Osteocyte (in vitro differentiated cells): Measurements from ENCODE around the gene SGCD. TPM values are rescaled to one million over a fixed set of nuclear protein-coding genes. Genes with fewer than 3 reads are reported as not detected.

ENCODE experiments used
- DNase-seq: peaks from one replicate; pipeline ENCODE4 v3.0.0; 2021; ENCODE audit warnings: mixed read lengths; ENCODE audit not compliant: unreplicated experiment; ENCODE audit errors: extremely low spot score
- H3K27ac Mint-ChIP-seq: one replicate; pipeline ENCODE4 v1.8.0; 2021; ENCODE audit warnings: mild to moderate bottlenecking, mixed read lengths; ENCODE audit not compliant: unreplicated experiment
- H3K27me3 Mint-ChIP-seq: one replicate; pipeline ENCODE4 v1.8.0; 2021; ENCODE audit warnings: mixed read lengths; ENCODE audit not compliant: unreplicated experiment
- H3K36me3 Mint-ChIP-seq: one replicate; pipeline ENCODE4 v1.8.0; 2021; ENCODE audit warnings: mixed read lengths; ENCODE audit not compliant: unreplicated experiment
- H3K4me1 Mint-ChIP-seq: one replicate; pipeline ENCODE4 v1.8.0; 2021; ENCODE audit warnings: mixed read lengths; ENCODE audit not compliant: unreplicated experiment
- H3K4me3 Mint-ChIP-seq: one replicate; pipeline ENCODE4 v1.8.0; 2021; ENCODE audit warnings: mild to moderate bottlenecking, moderate library complexity, mixed read lengths; ENCODE audit not compliant: unreplicated experiment
- H3K9me3 Mint-ChIP-seq: one replicate; pipeline ENCODE4 v1.8.0; 2021; ENCODE audit warnings: mixed read lengths; ENCODE audit not compliant: unreplicated experiment
- total RNA-seq: library from RNA; stranded (reverse); gene quantifications from 2 replicates; pipeline ENCODE4 v1.2.1, GENCODE V29; 2021
- TF ChIP-seq, protein P1 (sequence below): fragments of 200-600 bp; sonication (generic); IDR thresholded peaks from 2 replicates; pipeline ENCODE4 v1.5.0; 2021; ENCODE audit warnings: antibody characterized with exemption, mild to moderate bottlenecking, moderate library complexity

Gene SGCD
- total RNA-seq, 1 donor from 2014 or later = 13.1 TPM

GRCh38 chr5:156339139-156339841 is 12.3 kb downstream of the SGCD start:
- TF ChIP-seq, protein P1, sequence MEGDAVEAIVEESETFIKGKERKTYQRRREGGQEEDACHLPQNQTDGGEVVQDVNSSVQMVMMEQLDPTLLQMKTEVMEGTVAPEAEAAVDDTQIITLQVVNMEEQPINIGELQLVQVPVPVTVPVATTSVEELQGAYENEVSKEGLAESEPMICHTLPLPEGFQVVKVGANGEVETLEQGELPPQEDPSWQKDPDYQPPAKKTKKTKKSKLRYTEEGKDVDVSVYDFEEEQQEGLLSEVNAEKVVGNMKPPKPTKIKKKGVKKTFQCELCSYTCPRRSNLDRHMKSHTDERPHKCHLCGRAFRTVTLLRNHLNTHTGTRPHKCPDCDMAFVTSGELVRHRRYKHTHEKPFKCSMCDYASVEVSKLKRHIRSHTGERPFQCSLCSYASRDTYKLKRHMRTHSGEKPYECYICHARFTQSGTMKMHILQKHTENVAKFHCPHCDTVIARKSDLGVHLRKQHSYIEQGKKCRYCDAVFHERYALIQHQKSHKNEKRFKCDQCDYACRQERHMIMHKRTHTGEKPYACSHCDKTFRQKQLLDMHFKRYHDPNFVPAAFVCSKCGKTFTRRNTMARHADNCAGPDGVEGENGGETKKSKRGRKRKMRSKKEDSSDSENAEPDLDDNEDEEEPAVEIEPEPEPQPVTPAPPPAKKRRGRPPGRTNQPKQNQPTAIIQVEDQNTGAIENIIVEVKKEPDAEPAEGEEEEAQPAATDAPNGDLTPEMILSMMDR = no peak
- DNase-seq = no peak
- Mint-ChIP-seq H3K4me3 (no peak overlapping the region), H3K36me3 (peaks cover 4% of the 10 kb centered on the region), H3K4me1 (peaks cover 2% of the 10 kb centered on the region), H3K27ac (no peak overlapping the region), H3K9me3 (no peaks in the 10 kb centered on the region), H3K27me3 (no peaks in the 10 kb centered on the region)

DNA sequence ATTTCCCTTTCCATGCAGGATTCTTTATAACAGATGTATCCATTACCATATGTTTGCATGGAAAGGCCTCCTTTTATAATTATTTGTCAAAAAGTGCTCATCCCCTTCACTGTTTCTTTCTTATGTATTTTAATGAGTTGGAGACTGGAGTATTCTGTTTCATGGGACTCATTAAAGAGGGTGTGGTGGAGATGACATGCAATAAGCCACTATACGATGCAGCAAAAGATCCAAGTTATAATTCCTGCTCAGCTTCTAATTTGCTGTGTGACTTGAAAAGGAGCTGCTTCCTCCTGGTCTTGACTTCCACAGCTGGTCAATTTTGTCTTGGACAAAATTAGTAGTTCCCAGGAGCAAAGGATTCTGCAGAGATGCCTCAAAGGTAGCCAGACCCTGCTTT is 13.9 kb downstream of the SGCD start:
- Mint-ChIP-seq H3K27me3 (no peaks in the 10 kb centered on the region), H3K27ac (no peak overlapping the region), H3K4me3 (no peak overlapping the region), H3K9me3 (no peaks in the 10 kb centered on the region), H3K36me3 (peaks cover 8% of the 10 kb centered on the region), H3K4me1 (peaks cover 2% of the 10 kb centered on the region)
- TF ChIP-seq, protein P1 = no peak
- DNase-seq = no peak

DNA sequence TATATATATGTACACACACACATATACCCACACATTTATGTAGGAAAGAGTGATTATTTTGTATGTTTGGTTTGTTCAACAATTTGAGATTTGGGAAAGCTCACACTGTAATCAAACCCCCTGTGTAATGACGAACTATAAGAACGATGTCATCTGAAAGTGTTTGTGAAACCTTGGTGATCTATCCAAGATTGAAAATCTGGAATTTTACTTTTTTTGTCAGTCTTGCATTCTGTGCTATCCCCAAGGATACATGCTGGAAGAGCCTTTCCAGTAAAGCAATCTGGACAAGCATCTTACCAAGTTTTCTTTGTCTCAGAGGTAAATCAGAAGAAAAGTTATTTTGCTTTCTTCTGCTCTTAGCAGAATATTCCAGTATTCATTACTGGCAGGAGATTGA is 23.3 kb downstream of the SGCD start:
- H3K36me3 Mint-ChIP-seq = peaks cover 25% of the 10 kb centered on the region
- H3K27me3 Mint-ChIP-seq = no peaks in the 10 kb centered on the region
- H3K4me1 Mint-ChIP-seq = no peaks in the 10 kb centered on the region
- peaks cover 15% of the 10 kb centered on the region for H3K9me3 Mint-ChIP-seq
- TF ChIP-seq, protein P1 = no peak
- no peak overlapping the region for H3K4me3 Mint-ChIP-seq
- H3K27ac Mint-ChIP-seq = no peak overlapping the region
- DNase-seq = no peak

- H3K4me3 Mint-ChIP-seq = no peak overlapping the region
- peaks cover 25% of the 10 kb centered on the region for H3K36me3 Mint-ChIP-seq
These were observed 24.5 kb downstream of the SGCD start for GRCh38 chr5:156351423-156351822.

GRCh38 chr5:156354571-156354970 is 27.6 kb downstream of the SGCD start:
- Mint-ChIP-seq H3K27me3 (no peaks in the 10 kb centered on the region), H3K9me3 (no peaks in the 10 kb centered on the region), H3K4me1 (peaks cover 3% of the 10 kb centered on the region), H3K36me3 (peaks cover 4% of the 10 kb centered on the region), H3K4me3 (no peak overlapping the region), H3K27ac (no peak overlapping the region)
- TF ChIP-seq, protein P1 = no peak
- no peak for DNase-seq

More at GRCh38 chr5:156351423-156351822, 24.5 kb downstream of the SGCD start:
- H3K27me3 Mint-ChIP-seq = no peaks in the 10 kb centered on the region
- no peak for DNase-seq
- peaks cover 15% of the 10 kb centered on the region for H3K9me3 Mint-ChIP-seq
- no peak overlapping the region for H3K27ac Mint-ChIP-seq
- TF ChIP-seq, protein P1 = no peak
- H3K4me1 Mint-ChIP-seq = no peaks in the 10 kb centered on the region
